K562 treated with DMSO at 1 percent for 4 hours (cell line): ENCODE measurements around the gene CT45A1. TPM values are rescaled to one million over a fixed set of nuclear protein-coding genes. Genes with fewer than 3 reads are reported as not detected.

Experiments
- total RNA-seq: library from RNA; unstranded; fragments of 300-600 nt; gene quantifications from 2 replicates; pipeline ENCODE4 v1.2.3, GENCODE V29; 2022; ENCODE audit not compliant: insufficient read depth

Gene CT45A1
- 1.6 TPM in 1 of 2 replicates, not detected in the other for total RNA-seq

GRCh38 chrX:135713183-135713689, at the start of gene CT45A1:
TSS of gene CT45A1 (plus strand) at chrX:135713639. CDS start at chrX:135718941, 5,302 bp downstream.

GRCh38 chrX:135768091-135768490, 54.7 kb downstream of the CT45A1 start, which contains the start of gene CT45A3:
TSS of gene CT45A3 (minus strand) at chrX:135768191. CDS start at chrX:135764444, 3,747 bp downstream.

Other genes with a start within 250 kb of the CT45A1 start
- 11.3 and 17.2 TPM in 2 replicates for gene INTS6L, start 193.0 kb upstream of the CT45A1 start, total RNA-seq
- gene CT45A3, start 54.6 kb downstream of the CT45A1 start, total RNA-seq, result not detected in 2 replicates
- gene CT45A5, start 71.9 kb downstream of the CT45A1 start, total RNA-seq, result not detected in 2 replicates
- not detected in 2 replicates for gene CT45A6, start 89.1 kb downstream of the CT45A1 start, total RNA-seq
- gene CT45A2, start 106.4 kb downstream of the CT45A1 start, total RNA-seq, result 1.2 TPM in 1 of 2 replicates, not detected in the other
- gene CT45A7, start 123.6 kb downstream of the CT45A1 start, total RNA-seq, result not detected in 2 replicates
- not detected in 2 replicates for gene CT45A8, start 140.9 kb downstream of the CT45A1 start, total RNA-seq
- gene CT45A9, start 158.2 kb downstream of the CT45A1 start, total RNA-seq, result not detected in 2 replicates
- 11.6 and 12.5 TPM in 2 replicates for gene CT45A10, start 179.8 kb downstream of the CT45A1 start, total RNA-seq
- gene SAGE1, start 180.1 kb downstream of the CT45A1 start, total RNA-seq, result 15.2 and 15.9 TPM in 2 replicates